Activated CD8-positive, alpha-beta T cell treated with anti-CD3 and anti-CD28 coated beads, Interleukin-2, amount 10 ng/mL, durations not matched to agents 7 days and 5 days (primary cell): ENCODE data around the gene TSPEAR. TPM values are rescaled to one million over a fixed set of nuclear protein-coding genes. Genes with fewer than 3 reads are reported as not detected.

Experiments used
- ATAC-seq: fragments of 150-1000 bp; cut with Tn5 transposase; one replicate; pipeline ENCODE4 v1.10.0; 2021; ENCODE audit warnings: moderate library complexity
- CTCF ChIA-PET: fragments of 350-600 bp; sonication (Branson Sonifier 250); formaldehyde crosslinking; loops from one replicate; lab custom pipeline; 2021; ENCODE audit warnings: antibody characterized with exemption; lab: Charles Lee
- POLR2A ChIA-PET: fragments of 350-600 bp; sonication (Branson Sonifier 250); formaldehyde crosslinking; loops from one replicate; lab custom pipeline; 2021; ENCODE audit warnings: antibody characterized with exemption; lab: Charles Lee
- DNase-seq: peaks from one replicate; pipeline ENCODE4 v3.0.0-alpha.2; 2020
- H3K27ac Mint-ChIP-seq: one replicate; pipeline ENCODE4 v1.8.0; 2021; ENCODE audit warnings: mild to moderate bottlenecking, mixed read lengths
- H3K27me3 Mint-ChIP-seq: one replicate; pipeline ENCODE4 v1.8.0; 2021; ENCODE audit warnings: low read depth, mixed read lengths
- H3K36me3 Mint-ChIP-seq: one replicate; pipeline ENCODE4 v1.8.0; 2021; ENCODE audit warnings: low read depth, mixed read lengths
- H3K4me1 Mint-ChIP-seq: one replicate; pipeline ENCODE4 v1.8.0; 2021; ENCODE audit warnings: low read depth, mixed read lengths
- H3K4me3 Mint-ChIP-seq: one replicate; pipeline ENCODE4 v1.8.0; 2021; ENCODE audit warnings: mild to moderate bottlenecking, mixed read lengths
- H3K9me3 Mint-ChIP-seq: one replicate; pipeline ENCODE4 v1.8.0; 2022; ENCODE audit warnings: mixed read lengths; ENCODE audit not compliant: insufficient read depth
- total RNA-seq, 2 experiments: library from RNA; stranded (reverse); gene quantifications; one replicate each; pipeline ENCODE4 v1.2.3, GENCODE V29; 2021

Gene TSPEAR
- total RNA-seq, 2 experiments from 2014 or later, result not detected

DNA sequence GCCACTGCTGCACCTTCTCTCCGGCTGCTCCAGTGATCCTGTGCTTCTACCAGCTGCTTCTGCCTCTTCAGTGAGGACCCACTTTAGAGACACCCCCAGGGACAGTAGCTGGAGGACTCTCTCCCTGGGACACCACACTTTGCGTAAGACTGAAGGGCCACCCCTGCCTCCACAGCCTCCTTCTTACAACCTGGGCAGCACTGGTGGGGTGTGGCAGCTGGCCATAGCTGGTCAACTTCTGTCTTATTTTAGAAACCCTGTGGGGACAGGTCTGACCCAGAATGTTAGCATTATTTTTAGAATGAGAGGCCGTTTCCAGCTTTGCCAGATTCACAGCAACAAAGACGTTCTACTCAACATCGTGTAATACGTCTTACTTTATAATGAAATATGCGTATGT is 85.6 kb downstream of the TSPEAR start:
- DNase-seq (no peak), ATAC-seq (no peak)
- peaks cover 13% of the 10 kb centered on the region for H3K4me1 Mint-ChIP-seq
- ChIA-PET POLR2A (interaction anchor here (0.6 kb wide), 1 partner anchor 24 kb away, joined by 3 read pairs; no protein-coding TSS in a partner anchor), CTCF (interaction anchor here (1.0 kb wide), 1 partner anchor 115 kb away, joined by 3 read pairs; no protein-coding TSS in a partner anchor)
- H3K9me3 Mint-ChIP-seq, result peaks cover 39% of the 10 kb centered on the region
- no peak overlapping the region for H3K27ac Mint-ChIP-seq
- peaks cover 24% of the 10 kb centered on the region for H3K36me3 Mint-ChIP-seq
- no peak overlapping the region for H3K4me3 Mint-ChIP-seq
- H3K27me3 Mint-ChIP-seq, result peaks cover 4% of the 10 kb centered on the region

DNA sequence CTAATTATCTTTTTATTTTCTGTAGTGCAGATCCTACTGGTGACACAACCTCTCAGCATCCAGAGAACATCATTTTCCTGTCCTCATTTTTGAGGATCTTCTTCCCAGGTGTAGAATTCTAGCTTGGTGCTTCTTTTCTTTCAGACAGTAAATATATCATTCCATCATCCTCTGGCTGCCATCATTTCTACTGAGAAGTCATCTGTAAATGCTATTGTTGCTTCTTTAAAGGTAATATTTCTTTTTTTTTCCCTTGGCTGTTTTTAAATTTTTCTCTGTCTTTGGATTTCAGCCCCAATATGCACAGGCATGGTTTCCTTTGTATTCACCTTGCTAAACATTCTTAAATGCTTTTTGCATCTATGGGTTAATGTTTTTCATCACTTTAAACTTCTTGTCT is 87.8 kb downstream of the TSPEAR start:
- CTCF ChIA-PET, result no interaction called here
- H3K4me3 Mint-ChIP-seq, result no peak overlapping the region
- H3K9me3 Mint-ChIP-seq, result peaks cover 49% of the 10 kb centered on the region
- POLR2A ChIA-PET, result no interaction called here
- peaks cover 15% of the 10 kb centered on the region for H3K4me1 Mint-ChIP-seq
- DNase-seq (no peak), ATAC-seq (no peak)
- H3K36me3 Mint-ChIP-seq, result peaks cover 33% of the 10 kb centered on the region
- no peak overlapping the region for H3K27ac Mint-ChIP-seq
- H3K27me3 Mint-ChIP-seq, result peaks cover 4% of the 10 kb centered on the region

DNA sequence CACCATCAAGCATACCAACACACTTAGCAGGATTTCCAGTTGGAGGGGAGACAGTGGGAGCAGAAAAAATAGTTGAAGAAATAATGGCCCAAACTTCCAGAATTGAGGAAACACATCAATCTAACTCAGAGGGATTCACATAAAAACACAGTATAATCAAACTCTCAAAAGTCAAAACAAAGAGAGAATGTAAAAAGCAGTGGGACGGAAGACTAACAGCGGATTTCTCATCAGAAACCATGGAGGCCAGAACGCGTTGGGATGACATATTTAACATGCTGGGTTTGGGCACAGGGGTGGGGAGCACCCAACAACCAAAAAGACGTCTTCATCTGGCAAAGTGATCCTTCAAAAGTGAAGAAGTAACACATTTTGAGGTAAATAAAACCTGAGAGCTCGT is 91.5 kb downstream of the TSPEAR start:
- peaks cover 33% of the 10 kb centered on the region for H3K4me1 Mint-ChIP-seq
- peaks cover 53% of the 10 kb centered on the region for H3K9me3 Mint-ChIP-seq
- ChIA-PET POLR2A (no interaction called here), CTCF (interaction anchor here (1.3 to 2.1 kb wide), 2 partner anchors 8 to 38 kb away, joined by 3 to 7 read pairs; partner anchors contain the start of gene KRTAP12-3)
- no peak overlapping the region for H3K4me3 Mint-ChIP-seq
- H3K27me3 Mint-ChIP-seq, result peaks cover 4% of the 10 kb centered on the region
- peak overlapping the region; percentile 10 for H3K27ac Mint-ChIP-seq
- no peak for ATAC-seq
- H3K36me3 Mint-ChIP-seq, result peaks cover 39% of the 10 kb centered on the region
- DNase-seq, result no peak

DNA sequence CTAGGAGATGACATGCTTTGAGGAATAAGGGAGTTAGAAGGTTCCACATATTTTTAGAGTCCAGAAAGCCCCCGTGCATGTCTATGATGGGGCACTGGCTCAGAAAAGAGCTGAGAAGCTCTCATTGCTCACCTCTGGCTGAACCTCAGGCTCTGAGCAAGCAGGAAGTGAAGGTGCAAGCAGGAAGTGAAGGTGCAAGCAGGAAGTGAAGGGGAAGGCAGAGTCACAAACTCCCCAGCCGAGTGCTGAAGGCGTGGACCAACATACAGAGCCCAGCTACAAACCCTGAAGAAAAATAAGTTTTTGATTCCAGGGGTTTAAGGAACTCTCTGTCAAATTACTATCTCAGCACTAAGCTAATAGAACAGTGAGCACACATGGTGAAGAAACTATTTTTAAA is 92.5 kb downstream of the TSPEAR start:
- peak; percentile 98 for ATAC-seq
- H3K36me3 Mint-ChIP-seq, result peaks cover 33% of the 10 kb centered on the region
- H3K27me3 Mint-ChIP-seq, result no peaks in the 10 kb centered on the region
- ChIA-PET POLR2A (interaction anchor here (0.8 to 1.2 kb wide), 2 partner anchors 33 to 34 kb away, joined by 3 to 4 read pairs; no protein-coding TSS in a partner anchor), CTCF (interaction anchor here (0.7 to 2.1 kb wide), 7 partner anchors 8 to 523 kb away, joined by 3 to 7 read pairs (median 4); partner anchors contain the start of gene KRTAP12-3)
- peaks cover 33% of the 10 kb centered on the region for H3K4me1 Mint-ChIP-seq
- peak; percentile 77 for DNase-seq
- peaks cover 43% of the 10 kb centered on the region for H3K9me3 Mint-ChIP-seq
- H3K27ac Mint-ChIP-seq, result peak overlapping the region; percentile 89
- peak overlapping the region; percentile 45 for H3K4me3 Mint-ChIP-seq

DNA sequence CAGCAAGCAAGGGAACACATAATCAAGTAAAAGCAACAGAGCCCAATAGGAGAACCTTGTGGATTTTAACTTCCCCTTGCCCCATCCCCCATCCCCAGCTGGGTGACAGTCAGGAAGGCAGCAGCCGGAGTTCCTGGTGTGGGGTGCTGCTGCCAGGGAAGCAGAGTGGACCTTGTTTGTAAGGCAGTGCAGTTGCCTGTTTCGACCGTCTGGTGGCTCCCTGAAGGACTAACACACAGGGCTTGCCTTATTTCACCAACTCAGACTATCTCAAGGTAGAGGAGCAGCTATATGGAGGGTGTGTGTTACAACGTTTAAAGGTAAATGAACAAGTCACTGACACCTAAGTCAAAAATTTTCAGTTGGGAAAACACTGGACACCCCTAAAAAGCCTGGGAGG is 92.9 kb downstream of the TSPEAR start:
- ATAC-seq, result peak; percentile 29
- POLR2A ChIA-PET, result interaction anchor here (0.8 to 1.2 kb wide), 2 partner anchors 33 to 35 kb away, joined by 3 to 4 read pairs; no protein-coding TSS in a partner anchor
- peaks cover 33% of the 10 kb centered on the region for H3K4me1 Mint-ChIP-seq
- peaks cover 30% of the 10 kb centered on the region for H3K36me3 Mint-ChIP-seq
- no peak for DNase-seq
- CTCF ChIA-PET, result interaction anchor here (0.8 to 2.1 kb wide), 6 partner anchors 9 to 175 kb away, joined by 3 to 7 read pairs (median 4); partner anchors contain the start of gene KRTAP12-3
- H3K9me3 Mint-ChIP-seq, result peaks cover 39% of the 10 kb centered on the region
- H3K27ac Mint-ChIP-seq, result peak overlapping the region; percentile 89
- H3K27me3 Mint-ChIP-seq, result no peaks in the 10 kb centered on the region
- H3K4me3 Mint-ChIP-seq, result peak overlapping the region; percentile 45

DNA sequence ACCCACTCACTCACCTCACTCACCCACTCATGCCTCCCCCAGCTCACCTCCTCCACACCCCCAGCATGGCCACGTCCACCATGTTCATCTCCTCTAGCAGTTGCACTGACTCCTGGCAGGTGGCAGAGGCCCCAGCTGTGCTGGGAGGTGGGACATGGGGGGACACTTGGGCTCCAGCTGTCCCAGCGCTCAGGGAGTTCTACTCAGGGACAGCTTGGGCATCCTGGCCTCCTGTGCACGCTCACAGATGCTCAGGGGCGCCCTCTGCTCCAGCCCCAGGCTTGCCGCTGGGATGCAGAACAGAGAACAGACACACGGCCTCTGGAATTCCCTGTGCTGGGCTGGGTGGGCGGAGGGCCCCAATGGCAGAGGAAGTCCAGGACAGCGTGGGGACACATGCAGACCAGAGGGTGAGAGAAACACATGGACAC is 94.3 kb downstream of the TSPEAR start:
- POLR2A ChIA-PET, result no interaction called here
- no peak for DNase-seq
- Mint-ChIP-seq H3K27me3 (no peaks in the 10 kb centered on the region), H3K27ac (no peak overlapping the region), H3K4me1 (peaks cover 33% of the 10 kb centered on the region), H3K9me3 (peaks cover 28% of the 10 kb centered on the region), H3K36me3 (peaks cover 28% of the 10 kb centered on the region), H3K4me3 (no peak overlapping the region)
- CTCF ChIA-PET, result no interaction called here
- ATAC-seq, result no peak

- ChIA-PET POLR2A (no interaction called here), CTCF (no interaction called here)
- Mint-ChIP-seq H3K9me3 (peaks cover 28% of the 10 kb centered on the region), H3K27me3 (no peaks in the 10 kb centered on the region), H3K36me3 (peaks cover 28% of the 10 kb centered on the region), H3K4me1 (peaks cover 33% of the 10 kb centered on the region), H3K4me3 (no peak overlapping the region), H3K27ac (no peak overlapping the region)
- DNase-seq (no peak), ATAC-seq (no peak)
These were observed 94.8 kb downstream of the TSPEAR start for GRCh38 chr21:44616591-44616926.

DNA sequence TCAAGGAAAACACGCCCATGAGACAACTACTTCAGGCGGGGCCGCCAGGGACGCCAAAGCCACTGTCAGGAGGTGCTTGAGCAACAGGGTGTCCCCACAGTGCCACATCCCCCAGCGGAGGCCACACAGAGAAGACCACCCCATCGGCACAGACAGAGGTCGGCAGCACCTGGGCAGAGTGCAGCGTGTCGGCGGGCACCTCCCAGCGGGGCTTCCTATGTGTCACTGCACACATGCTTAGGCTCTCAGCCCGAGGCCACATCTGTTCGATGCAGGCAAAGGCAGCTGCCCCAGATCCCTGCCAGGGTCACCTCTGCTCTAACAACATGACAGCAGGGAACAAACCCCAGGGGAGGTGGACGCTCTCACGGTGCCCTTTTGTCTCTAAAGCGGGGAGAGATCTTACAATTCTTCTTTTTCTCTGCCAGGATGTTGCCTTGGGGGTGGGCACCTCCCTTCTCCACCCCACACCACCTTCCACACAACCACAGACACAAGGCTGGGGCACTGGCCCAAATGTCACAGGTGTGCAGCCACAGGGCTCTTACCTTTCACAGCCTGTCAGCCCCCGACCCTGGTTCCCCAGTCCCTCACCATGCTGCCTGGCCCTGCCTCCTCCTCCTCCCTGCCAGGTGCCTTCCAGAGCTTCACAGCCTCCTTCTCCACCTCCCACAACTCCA is 95.3 kb downstream of the TSPEAR start:
- Mint-ChIP-seq H3K27me3 (no peaks in the 10 kb centered on the region), H3K4me3 (no peak overlapping the region), H3K9me3 (peaks cover 32% of the 10 kb centered on the region), H3K27ac (no peak overlapping the region), H3K36me3 (peaks cover 28% of the 10 kb centered on the region), H3K4me1 (peaks cover 33% of the 10 kb centered on the region)
- ATAC-seq (no peak), DNase-seq (no peak)
- CTCF ChIA-PET, result no interaction called here
- POLR2A ChIA-PET, result no interaction called here

DNA sequence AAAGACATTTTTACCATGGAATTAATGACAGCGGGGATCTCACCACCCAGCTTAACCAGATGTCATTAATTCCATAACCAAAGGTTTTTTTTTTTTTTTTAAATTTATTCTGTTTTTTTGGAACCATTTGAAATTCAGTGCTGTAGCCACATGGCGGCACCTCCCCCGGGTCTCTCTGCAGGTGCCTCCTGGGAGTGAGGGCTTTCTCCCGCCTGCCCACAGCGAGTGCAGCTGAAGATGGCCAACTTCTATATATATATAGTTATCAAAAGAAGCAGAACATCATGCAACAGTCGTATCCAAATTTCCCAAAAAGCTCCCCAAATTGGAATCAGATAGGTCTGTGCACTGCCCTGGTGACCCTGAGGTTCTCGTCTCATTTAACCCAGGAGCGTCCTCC is 95.9 kb downstream of the TSPEAR start:
- Mint-ChIP-seq H3K27ac (no peak overlapping the region), H3K4me1 (peaks cover 33% of the 10 kb centered on the region), H3K27me3 (no peaks in the 10 kb centered on the region), H3K9me3 (peaks cover 32% of the 10 kb centered on the region), H3K36me3 (peaks cover 22% of the 10 kb centered on the region), H3K4me3 (no peak overlapping the region)
- ATAC-seq (no peak), DNase-seq (no peak)
- CTCF ChIA-PET, result no interaction called here
- POLR2A ChIA-PET, result no interaction called here

DNA sequence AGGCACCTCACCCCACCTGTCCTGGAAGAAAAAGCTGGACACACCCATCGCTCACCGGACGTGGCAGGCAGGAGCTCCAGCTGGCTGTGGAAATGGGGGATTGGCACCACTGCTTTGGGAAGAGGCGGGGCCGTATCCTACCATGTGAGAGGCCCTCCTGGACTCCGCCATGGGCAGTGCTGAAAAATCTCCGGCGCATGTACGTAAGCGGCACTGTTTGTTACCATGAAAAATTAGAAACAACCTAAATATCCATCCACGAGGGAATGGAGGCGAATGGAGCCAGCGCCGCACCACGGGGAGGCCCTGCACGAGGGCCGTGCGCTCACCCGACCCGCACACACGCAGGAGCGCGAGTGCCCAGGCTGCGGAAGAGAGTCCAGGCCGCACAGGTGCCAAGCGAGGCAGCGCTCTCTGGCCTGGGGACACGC is 96.4 kb downstream of the TSPEAR start:
- no peak overlapping the region for H3K4me3 Mint-ChIP-seq
- H3K4me1 Mint-ChIP-seq, result peaks cover 33% of the 10 kb centered on the region
- no peak for DNase-seq
- no peak for ATAC-seq
- peaks cover 32% of the 10 kb centered on the region for H3K9me3 Mint-ChIP-seq
- CTCF ChIA-PET, result no interaction called here
- POLR2A ChIA-PET, result no interaction called here
- peaks cover 20% of the 10 kb centered on the region for H3K36me3 Mint-ChIP-seq
- no peaks in the 10 kb centered on the region for H3K27me3 Mint-ChIP-seq
- H3K27ac Mint-ChIP-seq, result no peak overlapping the region

- H3K9me3 Mint-ChIP-seq, result peaks cover 32% of the 10 kb centered on the region
- peaks cover 26% of the 10 kb centered on the region for H3K4me1 Mint-ChIP-seq
- ChIA-PET POLR2A (no interaction called here), CTCF (no interaction called here)
- ATAC-seq (no peak), DNase-seq (no peak)
- H3K36me3 Mint-ChIP-seq, result peaks cover 15% of the 10 kb centered on the region
- no peak overlapping the region for H3K4me3 Mint-ChIP-seq
- H3K27ac Mint-ChIP-seq, result no peak overlapping the region
- H3K27me3 Mint-ChIP-seq, result no peaks in the 10 kb centered on the region
These were observed 97.2 kb downstream of the TSPEAR start for GRCh38 chr21:44614161-44614631.

DNA sequence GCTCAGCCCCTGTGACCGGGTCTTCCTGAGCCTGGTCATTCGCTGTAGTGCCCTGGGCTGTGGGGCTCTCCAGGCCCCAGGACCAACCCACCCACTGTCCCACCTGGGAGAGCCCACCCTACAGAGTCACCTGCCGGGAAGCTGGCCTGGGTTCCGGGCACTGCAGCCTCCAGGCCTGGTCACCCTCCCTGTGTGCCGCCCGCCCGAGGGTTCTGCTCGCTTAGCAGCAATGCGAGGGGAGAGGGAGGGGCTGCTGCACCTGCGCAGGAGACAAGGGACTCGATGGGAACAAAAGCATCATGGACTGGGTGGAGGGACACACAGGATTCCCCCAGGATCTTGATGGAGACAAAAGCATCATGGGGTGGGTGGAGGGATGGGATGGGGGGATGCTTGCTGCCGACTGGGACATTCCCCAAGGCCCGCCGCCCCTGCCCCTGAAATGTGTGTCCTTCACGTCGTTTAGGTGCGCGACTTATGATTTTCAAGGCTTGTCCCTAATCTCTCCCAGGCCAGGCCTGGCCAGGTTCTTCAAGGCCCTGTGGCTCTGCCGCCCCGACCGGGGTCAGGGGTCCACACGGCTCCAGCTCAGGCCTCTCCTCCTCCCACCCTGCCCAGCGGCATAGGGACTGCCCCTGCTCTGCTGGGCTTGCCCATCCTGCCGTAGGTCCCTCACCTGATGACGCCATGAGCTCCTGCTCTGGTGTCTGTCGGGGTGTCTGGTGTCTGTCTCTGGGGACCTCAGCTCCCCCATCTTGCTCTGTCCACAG is 97.8 kb downstream of the TSPEAR start:
- H3K9me3 Mint-ChIP-seq, result peaks cover 27% of the 10 kb centered on the region
- no peaks in the 10 kb centered on the region for H3K27me3 Mint-ChIP-seq
- peaks cover 19% of the 10 kb centered on the region for H3K4me1 Mint-ChIP-seq
- peaks cover 8% of the 10 kb centered on the region for H3K36me3 Mint-ChIP-seq
- no peak for ATAC-seq
- CTCF ChIA-PET, result no interaction called here
- H3K4me3 Mint-ChIP-seq, result no peak overlapping the region
- POLR2A ChIA-PET, result no interaction called here
- no peak overlapping the region for H3K27ac Mint-ChIP-seq
- DNase-seq, result no peak
